ENCODE data around the gene BACH2.

BACH2 gene

DNA sequence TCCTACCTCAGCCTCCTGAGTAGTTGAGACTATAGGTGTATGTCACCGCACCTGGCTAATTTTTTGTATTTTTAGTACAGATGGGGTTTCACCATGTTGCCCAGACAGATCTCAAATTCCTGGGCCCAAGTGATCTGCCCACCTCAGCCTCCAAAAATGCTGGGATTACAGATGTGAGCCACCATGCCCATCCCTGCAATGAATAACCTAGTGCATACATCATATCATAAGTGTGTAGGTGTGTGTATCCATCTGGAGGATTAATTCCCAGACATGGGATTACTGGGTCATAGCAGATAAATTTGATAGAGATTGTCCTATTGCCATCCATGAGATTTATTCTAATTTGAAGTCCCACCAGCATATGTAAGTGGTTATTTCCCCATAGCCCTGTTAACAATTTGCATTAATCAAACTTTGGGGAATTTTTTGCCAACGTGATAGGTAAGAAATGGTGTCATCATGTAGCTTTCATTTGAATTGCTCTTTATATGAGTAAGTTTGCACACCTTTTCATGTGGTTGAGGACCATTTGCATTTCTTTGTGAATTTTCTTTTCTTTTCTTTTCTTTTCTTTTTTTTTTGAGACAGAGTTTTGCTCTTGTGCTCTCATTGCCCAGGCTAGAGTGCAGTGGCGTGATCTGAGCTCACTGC, 29.9 kb upstream of the BACH2 start:
- no peak overlapping the region for H3K9ac ChIP-seq
- no peak overlapping the region for H2AFZ ChIP-seq
- H3K4me1 ChIP-seq, result no peaks in the 10 kb centered on the region
- H3K9me3 ChIP-seq (ENCODE audit: control insufficient read depth, low read length), result no peaks in the 10 kb centered on the region
- no peaks in the 10 kb centered on the region for H3K27me3 ChIP-seq (ENCODE audit: control insufficient read depth, insufficient read depth, low read length)
- no peak overlapping the region for H3K4me2 ChIP-seq (ENCODE audit: low read length)
- TF ChIP-seq, protein P1, sequence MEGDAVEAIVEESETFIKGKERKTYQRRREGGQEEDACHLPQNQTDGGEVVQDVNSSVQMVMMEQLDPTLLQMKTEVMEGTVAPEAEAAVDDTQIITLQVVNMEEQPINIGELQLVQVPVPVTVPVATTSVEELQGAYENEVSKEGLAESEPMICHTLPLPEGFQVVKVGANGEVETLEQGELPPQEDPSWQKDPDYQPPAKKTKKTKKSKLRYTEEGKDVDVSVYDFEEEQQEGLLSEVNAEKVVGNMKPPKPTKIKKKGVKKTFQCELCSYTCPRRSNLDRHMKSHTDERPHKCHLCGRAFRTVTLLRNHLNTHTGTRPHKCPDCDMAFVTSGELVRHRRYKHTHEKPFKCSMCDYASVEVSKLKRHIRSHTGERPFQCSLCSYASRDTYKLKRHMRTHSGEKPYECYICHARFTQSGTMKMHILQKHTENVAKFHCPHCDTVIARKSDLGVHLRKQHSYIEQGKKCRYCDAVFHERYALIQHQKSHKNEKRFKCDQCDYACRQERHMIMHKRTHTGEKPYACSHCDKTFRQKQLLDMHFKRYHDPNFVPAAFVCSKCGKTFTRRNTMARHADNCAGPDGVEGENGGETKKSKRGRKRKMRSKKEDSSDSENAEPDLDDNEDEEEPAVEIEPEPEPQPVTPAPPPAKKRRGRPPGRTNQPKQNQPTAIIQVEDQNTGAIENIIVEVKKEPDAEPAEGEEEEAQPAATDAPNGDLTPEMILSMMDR (IDR thresholded peaks at IDR 0.05), result no peak
- H3K36me3 ChIP-seq (ENCODE audit: control insufficient read depth, insufficient read depth, low read length), result no peaks in the 10 kb centered on the region
- no peak overlapping the region for H3K4me3 ChIP-seq (ENCODE audit: low read depth, low read length)
- H3K27ac ChIP-seq, result no peak overlapping the region
- H3K79me2 ChIP-seq, result no peaks in the 10 kb centered on the region

DNA sequence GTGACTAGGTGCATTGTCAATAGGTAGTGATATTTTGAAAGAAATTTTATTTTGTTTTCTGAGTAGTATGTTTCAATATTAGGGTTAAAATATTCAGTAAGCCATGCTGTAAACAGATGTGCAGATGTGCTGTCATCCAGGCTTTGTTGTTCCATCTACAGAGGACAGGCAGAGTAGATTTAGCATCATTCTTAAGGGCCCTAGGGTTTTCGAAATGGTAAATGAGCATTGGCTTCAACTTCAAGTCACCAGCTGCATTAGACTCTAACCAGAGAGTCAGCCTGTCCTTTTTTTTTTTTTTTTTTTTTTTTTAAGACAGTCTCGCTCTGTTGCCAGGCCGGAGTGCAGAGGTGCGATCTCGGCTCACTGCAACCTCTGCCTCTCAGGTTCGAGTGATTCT, 27.1 kb upstream of the BACH2 start:
- no peak overlapping the region for H2AFZ ChIP-seq
- H3K27me3 ChIP-seq (ENCODE audit: control insufficient read depth, insufficient read depth, low read length), result no peaks in the 10 kb centered on the region
- no peaks in the 10 kb centered on the region for H3K4me1 ChIP-seq
- H3K27ac ChIP-seq, result no peak overlapping the region
- no peaks in the 10 kb centered on the region for H3K79me2 ChIP-seq
- H3K9me3 ChIP-seq (ENCODE audit: control insufficient read depth, low read length), result no peaks in the 10 kb centered on the region
- no peak overlapping the region for H3K4me3 ChIP-seq (ENCODE audit: low read depth, low read length)
- no peaks in the 10 kb centered on the region for H3K36me3 ChIP-seq (ENCODE audit: control insufficient read depth, insufficient read depth, low read length)
- no peak overlapping the region for H3K4me2 ChIP-seq (ENCODE audit: low read length)
- TF ChIP-seq, protein P1 (IDR thresholded peaks at IDR 0.05), result no peak
- no peak overlapping the region for H3K9ac ChIP-seq

DNA sequence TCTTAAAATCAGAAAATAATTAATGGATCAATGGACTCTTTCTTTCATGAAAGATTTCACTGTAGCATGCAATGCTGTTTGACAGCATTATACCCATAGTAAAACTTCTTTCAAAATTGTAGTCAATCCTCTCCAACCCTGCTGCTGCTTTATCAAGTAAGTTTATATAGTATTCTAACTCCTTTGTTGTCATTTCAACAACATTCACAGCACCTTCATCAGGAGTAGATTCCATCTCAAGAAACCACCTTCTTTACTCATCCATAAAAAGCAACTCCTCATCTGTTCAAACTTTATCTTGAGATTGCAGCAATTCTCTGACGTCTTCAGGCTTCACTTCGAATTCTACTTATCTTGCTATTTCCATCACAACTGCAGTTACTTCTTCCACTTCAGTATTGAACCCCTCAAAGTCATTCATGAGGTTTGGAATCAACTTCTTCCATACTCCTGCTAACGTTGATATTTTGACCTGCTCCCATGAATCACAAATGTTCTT, 26.4 kb upstream of the BACH2 start:
- TF ChIP-seq, protein P1 (IDR thresholded peaks at IDR 0.05), result no peak
- H3K79me2 ChIP-seq, result no peaks in the 10 kb centered on the region
- no peaks in the 10 kb centered on the region for H3K4me1 ChIP-seq
- no peaks in the 10 kb centered on the region for H3K9me3 ChIP-seq (ENCODE audit: control insufficient read depth, low read length)
- H3K27me3 ChIP-seq (ENCODE audit: control insufficient read depth, insufficient read depth, low read length), result no peaks in the 10 kb centered on the region
- no peak overlapping the region for H3K4me3 ChIP-seq (ENCODE audit: low read depth, low read length)
- H2AFZ ChIP-seq, result no peak overlapping the region
- no peak overlapping the region for H3K27ac ChIP-seq
- no peaks in the 10 kb centered on the region for H3K36me3 ChIP-seq (ENCODE audit: control insufficient read depth, insufficient read depth, low read length)
- H3K4me2 ChIP-seq (ENCODE audit: low read length), result no peak overlapping the region
- no peak overlapping the region for H3K9ac ChIP-seq

DNA sequence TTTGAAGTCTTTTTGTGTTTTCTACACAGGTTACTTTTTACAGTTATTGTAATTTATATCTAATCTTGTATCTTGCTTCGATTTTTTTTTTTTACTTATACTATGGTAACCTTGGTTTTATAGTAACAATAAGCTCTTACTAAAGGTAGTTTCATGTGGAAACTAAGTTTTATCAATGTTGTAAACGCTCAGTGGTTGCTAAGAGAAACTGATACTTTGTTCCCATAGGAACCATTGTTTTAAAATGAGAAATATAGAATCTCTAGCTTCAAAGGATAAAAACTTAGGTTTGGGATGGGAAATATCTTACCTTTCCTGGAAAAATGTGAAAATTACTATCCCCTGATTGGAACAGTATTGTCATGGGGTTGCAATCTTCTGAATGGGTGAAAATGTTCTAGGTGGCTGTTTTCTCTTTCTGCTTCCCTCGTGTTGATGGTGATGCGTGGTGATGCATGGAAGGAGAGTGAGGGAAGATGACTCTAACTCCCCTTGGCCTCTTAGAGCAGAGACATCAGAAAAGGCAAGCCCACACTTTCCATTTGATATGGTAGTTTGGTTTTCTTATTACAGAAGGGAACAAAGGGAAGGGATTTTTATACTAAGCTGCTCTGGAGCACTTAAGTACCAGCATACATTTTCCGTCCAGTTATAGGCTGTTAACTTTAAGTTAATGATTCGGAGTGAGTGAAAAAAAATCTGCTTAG, 23.5 kb upstream of the BACH2 start:
- H3K27ac ChIP-seq, result no peak overlapping the region
- TF ChIP-seq, protein P1 (IDR thresholded peaks at IDR 0.05), result no peak

More for the DNA sequence above, 23.5 kb upstream of the BACH2 start:
- Histone ChIP-seq H2AFZ (no peak overlapping the region), H3K4me3 (ENCODE audit: low read depth, low read length) (no peak overlapping the region), H3K36me3 (ENCODE audit: control insufficient read depth, insufficient read depth, low read length) (no peaks in the 10 kb centered on the region), H3K79me2 (no peaks in the 10 kb centered on the region), H3K9ac (no peak overlapping the region), H3K27me3 (ENCODE audit: control insufficient read depth, insufficient read depth, low read length) (no peaks in the 10 kb centered on the region), H3K4me2 (ENCODE audit: low read length) (no peak overlapping the region), H3K4me1 (no peaks in the 10 kb centered on the region), H3K9me3 (ENCODE audit: control insufficient read depth, low read length) (no peaks in the 10 kb centered on the region)

All from parathyroid adenoma (tissue), 2 donors.